Prostate gland (tissue), 2 donors: Measurements from ENCODE around the gene TSTD2. TPM values are rescaled to one million over a fixed set of nuclear protein-coding genes. Genes with fewer than 3 reads are reported as not detected.

Experiments used
- DNase-seq: peaks from one replicate; pipeline ENCODE4 v3.0.0-alpha.2; 2019; ENCODE audit warnings: low spot score
- H3K27ac ChIP-seq, 2 donors: fragments of 200-600 bp; sonication (generic); 2 replicates each; pipeline ENCODE4 v1.5.1; 2017 to 2019
- H3K27me3 ChIP-seq: fragments of 200-600 bp; sonication (generic); replicated peaks from 2 replicates; pipeline ENCODE4 v1.5.1; 2019; ENCODE audit not compliant: insufficient read depth
- H3K36me3 ChIP-seq, 2 donors: fragments of 200-600 bp; sonication (generic); 1 replicate in 1 of 2; 2 replicates in 1 of 2; pipeline versions ENCODE4 v1.5.1 to v1.8.1; 2017 to 2019
- H3K4me1 ChIP-seq: fragments of 200-600 bp; sonication (generic); replicated peaks from 2 replicates; pipeline ENCODE4 v1.5.1; 2019
- H3K4me3 ChIP-seq, 2 donors: fragments of 200-600 bp; sonication (generic); 2 replicates each; pipeline ENCODE4 v1.5.1; 2017 to 2019
- H3K9me3 ChIP-seq: fragments of 200-600 bp; sonication (generic); 2 replicates; pipeline ENCODE4 v1.5.1; 2017
- POLR2A ChIP-seq: fragments of 450-650 bp; IDR thresholded peaks from one replicate; pipeline ENCODE4 v1.6.1; 2016; ENCODE audit warnings: antibody characterized with exemption, mild to moderate bottlenecking
- POLR2AphosphoS5 ChIP-seq: sonication (generic); formaldehyde crosslinking; IDR thresholded peaks from one replicate; pipeline ENCODE4 v1.6.1; 2017; ENCODE audit warnings: antibody characterized with exemption
- WGBS: methylation state at CpG from one replicate; pipeline ENCODE4 v1.1.5; 2018; 5-methylcytosine and 5-hydroxymethylcytosine counted together
- intact Hi-C: fragments of 100-400 bp; cut with DNase I; formaldehyde crosslinking; loops from one replicate; pipeline ENCODE4 v1.14.2; 2022
- total RNA-seq, 2 donors: library from RNA; depleted of rRNA; stranded (reverse); fragments of >200 nt; gene quantifications; one replicate each; pipeline ENCODE4 v1.1.0, GENCODE V29; 2016
- TF ChIP-seq, protein P1 (sequence below), 4 experiments: fragments of 200-600 bp in 2 of 4; fragments of 450-650 bp in 2 of 4; sonication (generic) in 2 of 4; IDR thresholded peaks; 1 replicate in 3 of 4; 2 replicates in 1 of 4; pipeline ENCODE4 v1.5.1; 2016 to 2019; ENCODE audit warnings: antibody characterized with exemption in 4 of 4, mild to moderate bottlenecking in 2 of 4, moderate library complexity in 2 of 4

The TSTD2 gene
- total RNA-seq, 2 donors from 2014 or later = 14.6 to 24.5 TPM

DNA sequence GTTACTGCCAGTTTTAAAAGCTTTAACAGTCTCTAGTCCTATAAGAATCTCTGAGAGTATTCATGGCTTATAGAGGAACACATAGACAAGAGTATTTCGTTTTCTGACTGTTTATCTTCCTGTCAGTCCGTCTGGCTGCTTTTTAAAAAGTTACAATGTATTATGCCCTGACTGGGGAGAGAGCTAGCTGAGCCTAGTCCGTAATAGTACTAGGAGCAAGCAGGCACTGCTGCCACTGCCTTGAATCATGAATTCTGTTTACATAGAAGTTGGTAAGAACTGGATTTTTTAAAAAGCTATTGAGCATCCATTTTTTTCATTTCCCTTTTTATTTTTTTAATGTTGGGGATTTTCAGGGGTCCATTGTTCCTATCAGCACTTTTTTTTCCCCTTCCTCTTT lies 37.4 kb upstream of the TSTD2 start:
- TF ChIP-seq, protein P1, sequence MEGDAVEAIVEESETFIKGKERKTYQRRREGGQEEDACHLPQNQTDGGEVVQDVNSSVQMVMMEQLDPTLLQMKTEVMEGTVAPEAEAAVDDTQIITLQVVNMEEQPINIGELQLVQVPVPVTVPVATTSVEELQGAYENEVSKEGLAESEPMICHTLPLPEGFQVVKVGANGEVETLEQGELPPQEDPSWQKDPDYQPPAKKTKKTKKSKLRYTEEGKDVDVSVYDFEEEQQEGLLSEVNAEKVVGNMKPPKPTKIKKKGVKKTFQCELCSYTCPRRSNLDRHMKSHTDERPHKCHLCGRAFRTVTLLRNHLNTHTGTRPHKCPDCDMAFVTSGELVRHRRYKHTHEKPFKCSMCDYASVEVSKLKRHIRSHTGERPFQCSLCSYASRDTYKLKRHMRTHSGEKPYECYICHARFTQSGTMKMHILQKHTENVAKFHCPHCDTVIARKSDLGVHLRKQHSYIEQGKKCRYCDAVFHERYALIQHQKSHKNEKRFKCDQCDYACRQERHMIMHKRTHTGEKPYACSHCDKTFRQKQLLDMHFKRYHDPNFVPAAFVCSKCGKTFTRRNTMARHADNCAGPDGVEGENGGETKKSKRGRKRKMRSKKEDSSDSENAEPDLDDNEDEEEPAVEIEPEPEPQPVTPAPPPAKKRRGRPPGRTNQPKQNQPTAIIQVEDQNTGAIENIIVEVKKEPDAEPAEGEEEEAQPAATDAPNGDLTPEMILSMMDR (IDR thresholded peaks at IDR 0.05) = no peak
- TF ChIP-seq POLR2AphosphoS5 = no peak
- no peak for TF ChIP-seq POLR2A
- no peaks in the 10 kb centered on the region for H3K9me3 ChIP-seq
- no peak for DNase-seq
- H3K27me3 ChIP-seq = no peaks in the 10 kb centered on the region
- no peak overlapping the region for H3K4me3 ChIP-seq
- 67% methylated on average over 3 of the region's 3 CpGs for WGBS
- intact Hi-C loops = no loop called here
- H3K27ac ChIP-seq = no peak overlapping the region
- H3K36me3 ChIP-seq = no peaks in the 10 kb centered on the region
- no peaks in the 10 kb centered on the region for H3K4me1 ChIP-seq

DNA sequence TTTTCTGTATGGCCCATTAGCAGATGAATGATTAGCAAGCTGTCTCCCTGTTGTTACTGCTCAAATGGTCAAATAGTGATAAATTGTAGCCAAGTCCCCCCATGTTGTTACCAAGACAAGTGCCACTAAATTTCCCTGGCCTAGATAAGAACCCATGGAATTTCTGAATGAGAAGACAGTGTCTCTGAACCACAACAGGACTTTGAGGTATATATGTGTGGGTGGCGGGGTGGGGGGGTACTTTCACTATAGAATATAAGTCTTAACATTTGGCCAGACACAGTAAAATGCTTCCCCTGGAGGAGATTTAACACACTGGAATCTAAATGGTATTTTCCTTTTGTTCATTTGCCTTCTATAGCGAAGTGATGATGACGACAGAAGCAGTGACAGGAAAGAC lies 35.3 kb upstream of the TSTD2 start:
- H3K4me3 ChIP-seq = no peak overlapping the region
- intact Hi-C loops = no loop called here
- no peaks in the 10 kb centered on the region for H3K4me1 ChIP-seq
- H3K36me3 ChIP-seq = no peaks in the 10 kb centered on the region
- TF ChIP-seq, protein P1 (IDR thresholded peaks at IDR 0.05) = no peak
- TF ChIP-seq POLR2AphosphoS5 (no peak), POLR2A (no peak)
- no peak for DNase-seq
- H3K27me3 ChIP-seq = no peaks in the 10 kb centered on the region
- 93% methylated on average over 3 of the region's 3 CpGs for WGBS
- no peak overlapping the region for H3K27ac ChIP-seq
- no peaks in the 10 kb centered on the region for H3K9me3 ChIP-seq

DNA sequence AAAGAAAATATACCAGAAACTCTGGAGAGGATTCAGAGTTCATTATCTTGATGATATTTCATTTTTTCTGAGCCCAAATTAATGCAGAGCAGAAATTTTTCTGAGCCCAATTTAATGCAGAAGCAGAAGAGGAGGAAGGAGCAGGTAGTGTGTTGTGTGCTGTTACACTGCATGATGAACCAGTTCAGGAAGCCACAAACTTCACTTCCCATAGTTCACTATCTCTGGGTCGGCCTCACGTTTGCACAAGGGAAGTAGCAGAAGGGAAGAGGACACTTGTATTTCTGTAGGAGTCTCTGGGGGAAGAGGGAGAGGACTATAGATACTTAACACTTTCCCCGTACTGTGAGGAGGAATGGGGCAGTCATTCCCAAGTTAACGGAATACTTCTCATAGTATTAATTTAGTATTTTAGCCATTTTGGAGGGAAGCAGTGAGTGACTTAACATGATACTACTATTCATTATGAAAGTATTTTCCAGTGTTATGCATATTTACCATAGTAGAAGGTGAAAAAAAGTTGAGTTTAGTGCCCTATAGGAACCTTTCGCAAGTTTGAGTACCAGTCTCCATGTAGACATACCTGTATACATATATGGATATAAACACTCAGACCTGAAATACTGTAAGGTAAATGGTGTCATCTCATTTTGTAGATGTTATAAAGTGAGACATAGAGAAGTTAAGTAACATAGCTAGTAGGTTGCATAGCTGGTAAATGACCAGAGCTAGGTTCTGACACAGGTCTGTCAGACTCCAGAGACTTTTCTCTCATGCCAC lies 33.9 kb upstream of the TSTD2 start:
- Histone ChIP-seq H3K4me3 (no peak overlapping the region), H3K27ac (no peak overlapping the region), H3K27me3 (no peaks in the 10 kb centered on the region), H3K4me1 (no peaks in the 10 kb centered on the region), H3K9me3 (no peaks in the 10 kb centered on the region), H3K36me3 (no peaks in the 10 kb centered on the region)
- TF ChIP-seq POLR2A (no peak), POLR2AphosphoS5 (no peak)
- TF ChIP-seq, protein P1 (IDR thresholded peaks at IDR 0.05) = no peak
- intact Hi-C loops = no loop called here
- 78% methylated on average over 5 of the region's 5 CpGs for WGBS
- DNase-seq = no peak

DNA sequence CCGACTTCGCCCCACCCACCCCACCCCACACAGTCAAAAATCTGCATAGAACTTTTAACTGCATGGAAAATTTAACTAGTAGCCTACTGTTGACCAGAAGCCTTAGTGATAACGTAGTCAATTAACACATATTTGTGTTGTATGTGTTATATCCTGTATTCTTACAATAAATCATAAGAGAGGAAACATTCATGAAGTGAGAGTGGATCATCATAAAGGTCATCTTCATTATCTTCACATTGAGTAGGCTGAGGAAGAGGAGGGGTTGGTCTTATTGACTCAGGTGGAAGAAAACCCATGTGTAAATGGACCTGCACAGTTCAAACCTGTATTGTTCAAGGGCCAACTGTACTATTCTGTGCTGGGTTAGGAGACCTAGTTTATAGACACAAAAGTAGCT lies 32.6 kb upstream of the TSTD2 start:
- Histone ChIP-seq H3K9me3 (no peaks in the 10 kb centered on the region), H3K4me1 (no peaks in the 10 kb centered on the region), H3K27me3 (no peaks in the 10 kb centered on the region), H3K36me3 (no peaks in the 10 kb centered on the region), H3K27ac (no peak overlapping the region), H3K4me3 (no peak overlapping the region)
- intact Hi-C loops = no loop called here
- 88% methylated on average over 3 of the region's 3 CpGs for WGBS
- DNase-seq = no peak
- TF ChIP-seq, protein P1 (IDR thresholded peaks at IDR 0.05) = no peak
- TF ChIP-seq POLR2AphosphoS5 = no peak
- no peak for TF ChIP-seq POLR2A

DNA sequence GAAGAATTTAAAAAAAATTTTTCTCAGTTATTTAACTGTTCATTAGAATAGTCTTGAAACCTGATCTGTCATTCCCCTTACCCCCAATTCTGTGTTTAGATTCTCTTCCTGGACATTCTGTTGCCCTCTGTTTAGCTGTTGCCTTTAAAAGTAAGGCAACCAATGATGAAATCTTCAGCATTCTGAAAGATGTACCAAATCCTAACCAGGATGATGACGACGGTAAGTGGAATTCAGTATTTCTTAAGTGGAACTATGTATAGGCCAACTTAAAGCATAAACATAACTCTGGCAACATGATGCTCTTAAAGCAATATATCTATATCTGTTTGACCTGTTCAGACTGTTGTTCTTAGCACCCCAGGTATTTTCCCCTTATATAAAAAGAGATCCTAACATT lies 27.7 kb upstream of the TSTD2 start:
- H3K9me3 ChIP-seq = no peaks in the 10 kb centered on the region
- H3K36me3 ChIP-seq = no peaks in the 10 kb centered on the region
- no peaks in the 10 kb centered on the region for H3K4me1 ChIP-seq
- intact Hi-C loops = no loop called here
- no peak overlapping the region for H3K27ac ChIP-seq
- TF ChIP-seq, protein P1 (IDR thresholded peaks at IDR 0.05) = no peak
- TF ChIP-seq POLR2A = no peak
- TF ChIP-seq POLR2AphosphoS5 = no peak
- H3K4me3 ChIP-seq = no peak overlapping the region
- 91% methylated on average over 2 of the region's 2 CpGs for WGBS
- H3K27me3 ChIP-seq = no peaks in the 10 kb centered on the region
- DNase-seq = no peak
